ENCODE data around the gene INSM1. TPM values are rescaled to one million over a fixed set of nuclear protein-coding genes. Genes with fewer than 3 reads are reported as not detected.
A peak's percentile ranks its signal among the peaks of the same experiment; 100 is the strongest.

INSM1 gene
- polyA plus RNA-seq, 1 of the 3 experiments (the other 2 are of a cell fraction): not detected

DNA sequence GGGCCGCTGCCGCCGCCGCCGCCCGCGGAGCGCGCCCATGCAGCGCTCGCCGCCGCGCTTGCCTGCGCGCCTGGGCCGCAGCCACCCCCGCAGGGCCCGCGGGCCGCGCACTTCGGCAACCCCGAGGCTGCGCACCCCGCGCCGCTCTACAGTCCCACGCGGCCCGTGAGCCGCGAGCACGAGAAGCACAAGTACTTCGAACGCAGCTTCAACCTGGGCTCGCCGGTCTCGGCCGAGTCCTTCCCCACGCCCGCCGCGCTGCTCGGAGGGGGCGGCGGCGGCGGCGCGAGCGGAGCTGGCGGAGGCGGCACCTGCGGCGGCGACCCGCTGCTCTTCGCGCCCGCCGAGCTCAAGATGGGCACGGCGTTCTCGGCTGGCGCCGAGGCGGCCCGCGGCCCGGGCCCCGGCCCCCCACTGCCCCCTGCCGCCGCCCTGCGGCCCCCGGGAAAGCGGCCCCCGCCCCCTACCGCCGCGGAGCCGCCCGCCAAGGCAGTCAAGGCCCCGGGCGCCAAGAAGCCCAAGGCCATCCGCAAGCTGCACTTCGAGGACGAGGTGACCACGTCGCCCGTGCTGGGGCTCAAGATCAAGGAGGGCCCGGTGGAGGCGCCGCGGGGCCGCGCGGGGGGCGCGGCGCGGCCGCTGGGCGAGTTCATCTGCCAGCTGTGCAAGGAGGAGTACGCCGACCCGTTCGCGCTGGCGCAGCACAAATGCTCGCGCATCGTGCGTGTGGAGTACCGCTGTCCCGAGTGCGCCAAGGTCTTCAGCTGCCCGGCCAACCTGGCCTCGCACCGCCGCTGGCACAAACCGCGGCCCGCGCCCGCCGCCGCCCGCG lies 730 bp downstream of the INSM1 start:
- POLR2A ChIA-PET: no interaction called here
- DNase-seq: peak; percentile 50
- Histone ChIP-seq H3K79me2 (ENCODE audit: insufficient read depth) (no peaks in the 10 kb centered on the region), H3K4me3 (ENCODE audit: low read depth in 2 of 2, low read length in 1 of 2) (no peak overlapping the region), H3F3A (replicated peaks; ENCODE audit: insufficient read depth) (peaks cover 4% of the 10 kb centered on the region), H4K20me1 (ENCODE audit: insufficient read depth) (no peaks in the 10 kb centered on the region), H2AFZ (ENCODE audit: low read depth) (no peak overlapping the region), H3K4me2 (no peak overlapping the region), H3K9ac (no peak overlapping the region), H3K27me3 (ENCODE audit: insufficient read depth) (peaks cover 78% of the 10 kb centered on the region), H3K9me3 (no peaks in the 10 kb centered on the region), H3K36me3 (replicated peaks in 1 of 2; ENCODE audit: control insufficient read depth in 1 of 2, insufficient read depth in 2 of 2, low read length in 1 of 2) (no peaks in the 10 kb centered on the region), H3K27ac (ENCODE audit: low read depth in 2 of 2, low read length in 1 of 2) (no peak overlapping the region), H3K4me1 (ENCODE audit: control insufficient read depth in 1 of 2, insufficient read depth in 2 of 2, low read depth in 1 of 2, low read length in 1 of 2) (no peaks in the 10 kb centered on the region; a peak in 1 of 4 replicates), H3K9me2 (no peaks in the 10 kb centered on the region)
- TF ChIP-seq, protein P1, sequence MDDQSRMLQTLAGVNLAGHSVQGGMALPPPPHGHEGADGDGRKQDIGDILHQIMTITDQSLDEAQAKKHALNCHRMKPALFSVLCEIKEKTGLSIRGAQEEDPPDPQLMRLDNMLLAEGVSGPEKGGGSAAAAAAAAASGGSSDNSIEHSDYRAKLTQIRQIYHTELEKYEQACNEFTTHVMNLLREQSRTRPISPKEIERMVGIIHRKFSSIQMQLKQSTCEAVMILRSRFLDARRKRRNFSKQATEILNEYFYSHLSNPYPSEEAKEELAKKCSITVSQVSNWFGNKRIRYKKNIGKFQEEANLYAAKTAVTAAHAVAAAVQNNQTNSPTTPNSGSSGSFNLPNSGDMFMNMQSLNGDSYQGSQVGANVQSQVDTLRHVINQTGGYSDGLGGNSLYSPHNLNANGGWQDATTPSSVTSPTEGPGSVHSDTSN (IDR thresholded peaks at IDR 0.05): no peak
- TF ChIP-seq, protein P2, sequence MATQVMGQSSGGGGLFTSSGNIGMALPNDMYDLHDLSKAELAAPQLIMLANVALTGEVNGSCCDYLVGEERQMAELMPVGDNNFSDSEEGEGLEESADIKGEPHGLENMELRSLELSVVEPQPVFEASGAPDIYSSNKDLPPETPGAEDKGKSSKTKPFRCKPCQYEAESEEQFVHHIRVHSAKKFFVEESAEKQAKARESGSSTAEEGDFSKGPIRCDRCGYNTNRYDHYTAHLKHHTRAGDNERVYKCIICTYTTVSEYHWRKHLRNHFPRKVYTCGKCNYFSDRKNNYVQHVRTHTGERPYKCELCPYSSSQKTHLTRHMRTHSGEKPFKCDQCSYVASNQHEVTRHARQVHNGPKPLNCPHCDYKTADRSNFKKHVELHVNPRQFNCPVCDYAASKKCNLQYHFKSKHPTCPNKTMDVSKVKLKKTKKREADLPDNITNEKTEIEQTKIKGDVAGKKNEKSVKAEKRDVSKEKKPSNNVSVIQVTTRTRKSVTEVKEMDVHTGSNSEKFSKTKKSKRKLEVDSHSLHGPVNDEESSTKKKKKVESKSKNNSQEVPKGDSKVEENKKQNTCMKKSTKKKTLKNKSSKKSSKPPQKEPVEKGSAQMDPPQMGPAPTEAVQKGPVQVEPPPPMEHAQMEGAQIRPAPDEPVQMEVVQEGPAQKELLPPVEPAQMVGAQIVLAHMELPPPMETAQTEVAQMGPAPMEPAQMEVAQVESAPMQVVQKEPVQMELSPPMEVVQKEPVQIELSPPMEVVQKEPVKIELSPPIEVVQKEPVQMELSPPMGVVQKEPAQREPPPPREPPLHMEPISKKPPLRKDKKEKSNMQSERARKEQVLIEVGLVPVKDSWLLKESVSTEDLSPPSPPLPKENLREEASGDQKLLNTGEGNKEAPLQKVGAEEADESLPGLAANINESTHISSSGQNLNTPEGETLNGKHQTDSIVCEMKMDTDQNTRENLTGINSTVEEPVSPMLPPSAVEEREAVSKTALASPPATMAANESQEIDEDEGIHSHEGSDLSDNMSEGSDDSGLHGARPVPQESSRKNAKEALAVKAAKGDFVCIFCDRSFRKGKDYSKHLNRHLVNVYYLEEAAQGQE (IDR thresholded peaks at IDR 0.05; ENCODE audit: low read depth, low read length): no peak
- no peak for TF ChIP-seq RCOR1 (IDR thresholded peaks at IDR 0.05; ENCODE audit: low read length)
- TF ChIP-seq, protein P3, sequence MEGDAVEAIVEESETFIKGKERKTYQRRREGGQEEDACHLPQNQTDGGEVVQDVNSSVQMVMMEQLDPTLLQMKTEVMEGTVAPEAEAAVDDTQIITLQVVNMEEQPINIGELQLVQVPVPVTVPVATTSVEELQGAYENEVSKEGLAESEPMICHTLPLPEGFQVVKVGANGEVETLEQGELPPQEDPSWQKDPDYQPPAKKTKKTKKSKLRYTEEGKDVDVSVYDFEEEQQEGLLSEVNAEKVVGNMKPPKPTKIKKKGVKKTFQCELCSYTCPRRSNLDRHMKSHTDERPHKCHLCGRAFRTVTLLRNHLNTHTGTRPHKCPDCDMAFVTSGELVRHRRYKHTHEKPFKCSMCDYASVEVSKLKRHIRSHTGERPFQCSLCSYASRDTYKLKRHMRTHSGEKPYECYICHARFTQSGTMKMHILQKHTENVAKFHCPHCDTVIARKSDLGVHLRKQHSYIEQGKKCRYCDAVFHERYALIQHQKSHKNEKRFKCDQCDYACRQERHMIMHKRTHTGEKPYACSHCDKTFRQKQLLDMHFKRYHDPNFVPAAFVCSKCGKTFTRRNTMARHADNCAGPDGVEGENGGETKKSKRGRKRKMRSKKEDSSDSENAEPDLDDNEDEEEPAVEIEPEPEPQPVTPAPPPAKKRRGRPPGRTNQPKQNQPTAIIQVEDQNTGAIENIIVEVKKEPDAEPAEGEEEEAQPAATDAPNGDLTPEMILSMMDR (IDR thresholded peaks at IDR 0.05): no peak
- TF ChIP-seq, protein P4, sequence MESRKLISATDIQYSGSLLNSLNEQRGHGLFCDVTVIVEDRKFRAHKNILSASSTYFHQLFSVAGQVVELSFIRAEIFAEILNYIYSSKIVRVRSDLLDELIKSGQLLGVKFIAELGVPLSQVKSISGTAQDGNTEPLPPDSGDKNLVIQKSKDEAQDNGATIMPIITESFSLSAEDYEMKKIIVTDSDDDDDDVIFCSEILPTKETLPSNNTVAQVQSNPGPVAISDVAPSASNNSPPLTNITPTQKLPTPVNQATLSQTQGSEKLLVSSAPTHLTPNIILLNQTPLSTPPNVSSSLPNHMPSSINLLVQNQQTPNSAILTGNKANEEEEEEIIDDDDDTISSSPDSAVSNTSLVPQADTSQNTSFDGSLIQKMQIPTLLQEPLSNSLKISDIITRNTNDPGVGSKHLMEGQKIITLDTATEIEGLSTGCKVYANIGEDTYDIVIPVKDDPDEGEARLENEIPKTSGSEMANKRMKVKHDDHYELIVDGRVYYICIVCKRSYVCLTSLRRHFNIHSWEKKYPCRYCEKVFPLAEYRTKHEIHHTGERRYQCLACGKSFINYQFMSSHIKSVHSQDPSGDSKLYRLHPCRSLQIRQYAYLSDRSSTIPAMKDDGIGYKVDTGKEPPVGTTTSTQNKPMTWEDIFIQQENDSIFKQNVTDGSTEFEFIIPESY (IDR thresholded peaks at IDR 0.05; ENCODE audit: borderline replicate concordance, low read depth): no peak
- TF ChIP-seq FOSL2 (IDR thresholded peaks at IDR 0.05; ENCODE audit: borderline replicate concordance, low read depth): no peak
- TF ChIP-seq SIN3A (IDR thresholded peaks at IDR 0.05; ENCODE audit: borderline replicate concordance, low read depth, low read length): no peak
- TF ChIP-seq NRF1 (IDR thresholded peaks at IDR 0.05; ENCODE audit: low read depth, low read length): no peak
- TF ChIP-seq GABPA (IDR thresholded peaks at IDR 0.05; ENCODE audit: low read depth): no peak
- TF ChIP-seq YY1 (IDR thresholded peaks at IDR 0.05; ENCODE audit: low read depth): no peak
- no peak for TF ChIP-seq ELF1 (IDR thresholded peaks at IDR 0.05)
- TF ChIP-seq, protein P5, sequence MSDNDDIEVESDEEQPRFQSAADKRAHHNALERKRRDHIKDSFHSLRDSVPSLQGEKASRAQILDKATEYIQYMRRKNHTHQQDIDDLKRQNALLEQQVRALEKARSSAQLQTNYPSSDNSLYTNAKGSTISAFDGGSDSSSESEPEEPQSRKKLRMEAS (IDR thresholded peaks at IDR 0.05; ENCODE audit: low read depth): no peak
- TF ChIP-seq TEAD4 (IDR thresholded peaks at IDR 0.05; ENCODE audit: borderline replicate concordance, insufficient read depth): no peak
- CTCF ChIA-PET: interaction anchor here (0.8 to 5.2 kb wide), 4 partner anchors 8 to 225 kb away, joined by 3 to 36 read pairs (median 4); no protein-coding TSS in a partner anchor
- WGBS (ENCODE audit: low lambda C conversion rate): 3% methylated on average over 12 of the region's 130 CpGs

All from SK-N-SH (cell line).